ENCODE results near the gene RAB34. TPM values are rescaled to one million over a fixed set of nuclear protein-coding genes. Genes with fewer than 3 reads are reported as not detected.
A peak's percentile ranks its signal among the peaks of the same experiment; 100 is the strongest.

The RAB34 gene
- polyA plus RNA-seq, 2 of the 4 experiments (the other 2 are of a cell fraction), result 211 to 288 TPM

- TF ChIP-seq, protein P1, sequence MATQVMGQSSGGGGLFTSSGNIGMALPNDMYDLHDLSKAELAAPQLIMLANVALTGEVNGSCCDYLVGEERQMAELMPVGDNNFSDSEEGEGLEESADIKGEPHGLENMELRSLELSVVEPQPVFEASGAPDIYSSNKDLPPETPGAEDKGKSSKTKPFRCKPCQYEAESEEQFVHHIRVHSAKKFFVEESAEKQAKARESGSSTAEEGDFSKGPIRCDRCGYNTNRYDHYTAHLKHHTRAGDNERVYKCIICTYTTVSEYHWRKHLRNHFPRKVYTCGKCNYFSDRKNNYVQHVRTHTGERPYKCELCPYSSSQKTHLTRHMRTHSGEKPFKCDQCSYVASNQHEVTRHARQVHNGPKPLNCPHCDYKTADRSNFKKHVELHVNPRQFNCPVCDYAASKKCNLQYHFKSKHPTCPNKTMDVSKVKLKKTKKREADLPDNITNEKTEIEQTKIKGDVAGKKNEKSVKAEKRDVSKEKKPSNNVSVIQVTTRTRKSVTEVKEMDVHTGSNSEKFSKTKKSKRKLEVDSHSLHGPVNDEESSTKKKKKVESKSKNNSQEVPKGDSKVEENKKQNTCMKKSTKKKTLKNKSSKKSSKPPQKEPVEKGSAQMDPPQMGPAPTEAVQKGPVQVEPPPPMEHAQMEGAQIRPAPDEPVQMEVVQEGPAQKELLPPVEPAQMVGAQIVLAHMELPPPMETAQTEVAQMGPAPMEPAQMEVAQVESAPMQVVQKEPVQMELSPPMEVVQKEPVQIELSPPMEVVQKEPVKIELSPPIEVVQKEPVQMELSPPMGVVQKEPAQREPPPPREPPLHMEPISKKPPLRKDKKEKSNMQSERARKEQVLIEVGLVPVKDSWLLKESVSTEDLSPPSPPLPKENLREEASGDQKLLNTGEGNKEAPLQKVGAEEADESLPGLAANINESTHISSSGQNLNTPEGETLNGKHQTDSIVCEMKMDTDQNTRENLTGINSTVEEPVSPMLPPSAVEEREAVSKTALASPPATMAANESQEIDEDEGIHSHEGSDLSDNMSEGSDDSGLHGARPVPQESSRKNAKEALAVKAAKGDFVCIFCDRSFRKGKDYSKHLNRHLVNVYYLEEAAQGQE (IDR thresholded peaks at IDR 0.05), result 0 out of 2 replicates have a peak, but pooled peaks have one; percentile 41
- peak; percentile 7; the same call in 1 of the 2 replicates for TF ChIP-seq ATOH8 (CRISPR knock-in tag; IDR thresholded peaks at IDR 0.05; ENCODE audit: low read depth)
- no peak for TF ChIP-seq RARB (CRISPR knock-in tag; IDR thresholded peaks at IDR 0.05)
- TF ChIP-seq, protein P2, sequence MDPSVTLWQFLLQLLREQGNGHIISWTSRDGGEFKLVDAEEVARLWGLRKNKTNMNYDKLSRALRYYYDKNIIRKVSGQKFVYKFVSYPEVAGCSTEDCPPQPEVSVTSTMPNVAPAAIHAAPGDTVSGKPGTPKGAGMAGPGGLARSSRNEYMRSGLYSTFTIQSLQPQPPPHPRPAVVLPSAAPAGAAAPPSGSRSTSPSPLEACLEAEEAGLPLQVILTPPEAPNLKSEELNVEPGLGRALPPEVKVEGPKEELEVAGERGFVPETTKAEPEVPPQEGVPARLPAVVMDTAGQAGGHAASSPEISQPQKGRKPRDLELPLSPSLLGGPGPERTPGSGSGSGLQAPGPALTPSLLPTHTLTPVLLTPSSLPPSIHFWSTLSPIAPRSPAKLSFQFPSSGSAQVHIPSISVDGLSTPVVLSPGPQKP (IDR thresholded peaks at IDR 0.05; ENCODE audit: low read depth, low read length), result no peak
- peak; percentile 62; the same call in 1 of the 2 replicates for TF ChIP-seq TP53 (CRISPR knock-in tag; IDR thresholded peaks at IDR 0.05)
- TF ChIP-seq MAFK (IDR thresholded peaks at IDR 0.05; ENCODE audit: partially characterized antibody), result no peak
- TF ChIP-seq CBX2 (IDR thresholded peaks at IDR 0.05; ENCODE audit: borderline replicate concordance, low read depth), result no peak
- TF ChIP-seq USF2 (IDR thresholded peaks at IDR 0.05), result no peak
Observed at GRCh38 chr17:28710861-28711722, 6.6 kb downstream of the RAB34 start (continued).

DNA sequence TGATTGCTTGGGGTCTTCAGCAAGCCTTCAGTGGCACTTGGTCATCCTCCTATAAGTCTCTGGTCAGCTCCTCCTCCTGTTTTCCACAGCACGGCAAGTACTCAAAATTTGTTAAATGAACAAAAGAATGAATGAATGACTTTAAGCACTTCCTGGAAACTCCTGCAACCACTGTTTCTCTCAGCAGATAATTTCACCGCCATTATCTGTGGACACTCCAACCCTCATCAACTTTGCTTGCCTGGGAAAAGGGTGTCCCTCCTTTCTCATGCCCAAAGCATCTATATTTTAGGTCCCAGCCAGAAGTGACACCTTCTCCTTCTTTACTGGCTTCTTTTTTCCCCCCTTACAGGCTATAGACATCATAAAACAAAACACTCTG is 10.3 kb downstream of the RAB34 start:
- no peak overlapping the region for H3K27ac ChIP-seq
- 89% methylated on average over 2 of the region's 2 CpGs for WGBS (ENCODE audit: missing lambda C conversion rate)
- H3K4me1 ChIP-seq, result peaks cover 10% of the 10 kb centered on the region
- ATAC-seq, result no peak
- H3K9me3 ChIP-seq, result no peaks in the 10 kb centered on the region
- no peak for DNase-seq (ENCODE audit: low read depth in 1 of 2, low spot score in 1 of 2)
- POLR2A ChIA-PET, result interaction anchor here (4.8 kb wide), 1 partner anchor 12 kb away, joined by 54 read pairs; the partner anchor contains the start of gene RPL23A
- CTCF ChIA-PET, result interaction anchor here (0.7 to 17.6 kb wide), 4 partner anchors 12 to 38 kb away, joined by 3 to 335 read pairs (median 14); partner anchors contain the start of genes NEK8, RPL23A and TLCD1
- H3K4me3 ChIP-seq, result no peak overlapping the region
- H3K4me2 ChIP-seq, result no peak overlapping the region
- no peak for FAIRE-seq
- TF ChIP-seq, protein P1 (IDR thresholded peaks at IDR 0.05), result no peak
- no peak for TF ChIP-seq RARB (CRISPR knock-in tag; IDR thresholded peaks at IDR 0.05)
- TF ChIP-seq ZC3H11A (IDR thresholded peaks at IDR 0.05), result no peak
- TF ChIP-seq JUNB (IDR thresholded peaks at IDR 0.05), result no peak
- no peak for TF ChIP-seq RNF2 (IDR thresholded peaks at IDR 0.05; ENCODE audit: borderline replicate concordance, low read depth)
- no peak for TF ChIP-seq ZSCAN20 (CRISPR knock-in tag; IDR thresholded peaks at IDR 0.05)
- no peak for TF ChIP-seq TP53 (CRISPR knock-in tag; IDR thresholded peaks at IDR 0.05)
- no peak for TF ChIP-seq NR3C1 (IDR thresholded peaks at IDR 0.05)
- TF ChIP-seq GATA3 (IDR thresholded peaks at IDR 0.05; ENCODE audit: borderline replicate concordance), result no peak
- TF ChIP-seq HOXB13 (CRISPR knock-in tag; IDR thresholded peaks at IDR 0.05; ENCODE audit: low read depth), result no peak
- TF ChIP-seq ZFP36 (IDR thresholded peaks at IDR 0.05; ENCODE audit: borderline replicate concordance, partially characterized antibody), result no peak
- no peak for TF ChIP-seq SMC3 (IDR thresholded peaks at IDR 0.05)
- no peak for TF ChIP-seq NPAS2 (CRISPR knock-in tag; IDR thresholded peaks at IDR 0.05; ENCODE audit: borderline replicate concordance)
- no peak for TF ChIP-seq FOXS1 (CRISPR knock-in tag; IDR thresholded peaks at IDR 0.05)
- TF ChIP-seq EHF (CRISPR knock-in tag; IDR thresholded peaks at IDR 0.05), result no peak
- TF ChIP-seq SREBF2 (IDR thresholded peaks at IDR 0.05), result no peak
- TF ChIP-seq, protein P3, sequence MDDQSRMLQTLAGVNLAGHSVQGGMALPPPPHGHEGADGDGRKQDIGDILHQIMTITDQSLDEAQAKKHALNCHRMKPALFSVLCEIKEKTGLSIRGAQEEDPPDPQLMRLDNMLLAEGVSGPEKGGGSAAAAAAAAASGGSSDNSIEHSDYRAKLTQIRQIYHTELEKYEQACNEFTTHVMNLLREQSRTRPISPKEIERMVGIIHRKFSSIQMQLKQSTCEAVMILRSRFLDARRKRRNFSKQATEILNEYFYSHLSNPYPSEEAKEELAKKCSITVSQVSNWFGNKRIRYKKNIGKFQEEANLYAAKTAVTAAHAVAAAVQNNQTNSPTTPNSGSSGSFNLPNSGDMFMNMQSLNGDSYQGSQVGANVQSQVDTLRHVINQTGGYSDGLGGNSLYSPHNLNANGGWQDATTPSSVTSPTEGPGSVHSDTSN (IDR thresholded peaks at IDR 0.05), result no peak
- no peak for TF ChIP-seq HEYL (CRISPR knock-in tag; IDR thresholded peaks at IDR 0.05)
- TF ChIP-seq USF2 (IDR thresholded peaks at IDR 0.05), result no peak

All from A549 (cell line).